Measurements from ENCODE around the gene IER3. TPM values are rescaled to one million over a fixed set of nuclear protein-coding genes. Genes with fewer than 3 reads are reported as not detected.

The IER3 gene
- total and polyA plus RNA-seq, 2 of the 13 experiments (the other 11 are each of a cell fraction or from before 2014, with no cell fraction given), result 51.1 to 131 TPM

- TF ChIP-seq ZBTB4 (CRISPR knock-in tag; IDR thresholded peaks at IDR 0.05; ENCODE audit: borderline replicate concordance) (peak; percentile 99), SOX5 (CRISPR knock-in tag; IDR thresholded peaks at IDR 0.05; ENCODE audit: borderline replicate concordance) (peak; percentile 41; the same call in 1 of the 2 replicates), STAG1 (CRISPR knock-in tag; IDR thresholded peaks at IDR 0.05) (peak; percentile 94), ZNF530 (CRISPR knock-in tag; IDR thresholded peaks at IDR 0.05; ENCODE audit: low read depth) (no peak), CBX5 (CRISPR knock-in tag; IDR thresholded peaks at IDR 0.05; ENCODE audit: borderline replicate concordance) (peak; percentile 31; the same call in 1 of the 2 replicates), ERF (CRISPR knock-in tag; IDR thresholded peaks at IDR 0.05) (peak; percentile 38; the same call in 1 of the 2 replicates), SP1 (IDR thresholded peaks at IDR 0.05) (no peak), SP1 (CRISPR knock-in tag; IDR thresholded peaks at IDR 0.05) (no peak), PAX8 (CRISPR knock-in tag; IDR thresholded peaks at IDR 0.05; ENCODE audit: borderline replicate concordance) (no peak), GABPB1 (CRISPR knock-in tag; IDR thresholded peaks at IDR 0.05) (peak; percentile 65), NONO (IDR thresholded peaks at IDR 0.05) (no peak), NONO (CRISPR knock-in tag; conservative IDR thresholded peaks at IDR 0.05) (peak; percentile 56; the same call in 1 of the 2 replicates), ZNF367 (CRISPR knock-in tag; IDR thresholded peaks at IDR 0.05; ENCODE audit: borderline replicate concordance) (no peak), RXRA (CRISPR knock-in tag; IDR thresholded peaks at IDR 0.05) (peak; percentile 51; the same call in 1 of the 2 replicates), GATA4 (IDR thresholded peaks at IDR 0.05; ENCODE audit: borderline replicate concordance, low read depth) (no peak)
- TF ChIP-seq, protein P1, sequence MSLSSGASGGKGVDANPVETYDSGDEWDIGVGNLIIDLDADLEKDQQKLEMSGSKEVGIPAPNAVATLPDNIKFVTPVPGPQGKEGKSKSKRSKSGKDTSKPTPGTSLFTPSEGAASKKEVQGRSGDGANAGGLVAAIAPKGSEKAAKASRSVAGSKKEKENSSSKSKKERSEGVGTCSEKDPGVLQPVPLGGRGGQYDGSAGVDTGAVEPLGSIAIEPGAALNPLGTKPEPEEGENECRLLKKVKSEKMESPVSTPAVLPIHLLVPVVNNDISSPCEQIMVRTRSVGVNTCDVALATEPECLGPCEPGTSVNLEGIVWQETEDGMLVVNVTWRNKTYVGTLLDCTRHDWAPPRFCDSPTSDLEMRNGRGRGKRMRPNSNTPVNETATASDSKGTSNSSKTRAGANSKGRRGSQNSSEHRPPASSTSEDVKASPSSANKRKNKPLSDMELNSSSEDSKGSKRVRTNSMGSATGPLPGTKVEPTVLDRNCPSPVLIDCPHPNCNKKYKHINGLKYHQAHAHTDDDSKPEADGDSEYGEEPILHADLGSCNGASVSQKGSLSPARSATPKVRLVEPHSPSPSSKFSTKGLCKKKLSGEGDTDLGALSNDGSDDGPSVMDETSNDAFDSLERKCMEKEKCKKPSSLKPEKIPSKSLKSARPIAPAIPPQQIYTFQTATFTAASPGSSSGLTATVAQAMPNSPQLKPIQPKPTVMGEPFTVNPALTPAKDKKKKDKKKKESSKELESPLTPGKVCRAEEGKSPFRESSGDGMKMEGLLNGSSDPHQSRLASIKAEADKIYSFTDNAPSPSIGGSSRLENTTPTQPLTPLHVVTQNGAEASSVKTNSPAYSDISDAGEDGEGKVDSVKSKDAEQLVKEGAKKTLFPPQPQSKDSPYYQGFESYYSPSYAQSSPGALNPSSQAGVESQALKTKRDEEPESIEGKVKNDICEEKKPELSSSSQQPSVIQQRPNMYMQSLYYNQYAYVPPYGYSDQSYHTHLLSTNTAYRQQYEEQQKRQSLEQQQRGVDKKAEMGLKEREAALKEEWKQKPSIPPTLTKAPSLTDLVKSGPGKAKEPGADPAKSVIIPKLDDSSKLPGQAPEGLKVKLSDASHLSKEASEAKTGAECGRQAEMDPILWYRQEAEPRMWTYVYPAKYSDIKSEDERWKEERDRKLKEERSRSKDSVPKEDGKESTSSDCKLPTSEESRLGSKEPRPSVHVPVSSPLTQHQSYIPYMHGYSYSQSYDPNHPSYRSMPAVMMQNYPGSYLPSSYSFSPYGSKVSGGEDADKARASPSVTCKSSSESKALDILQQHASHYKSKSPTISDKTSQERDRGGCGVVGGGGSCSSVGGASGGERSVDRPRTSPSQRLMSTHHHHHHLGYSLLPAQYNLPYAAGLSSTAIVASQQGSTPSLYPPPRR (CRISPR knock-in tag; IDR thresholded peaks at IDR 0.05; ENCODE audit: borderline replicate concordance), result no peak
- TF ChIP-seq, protein P2, sequence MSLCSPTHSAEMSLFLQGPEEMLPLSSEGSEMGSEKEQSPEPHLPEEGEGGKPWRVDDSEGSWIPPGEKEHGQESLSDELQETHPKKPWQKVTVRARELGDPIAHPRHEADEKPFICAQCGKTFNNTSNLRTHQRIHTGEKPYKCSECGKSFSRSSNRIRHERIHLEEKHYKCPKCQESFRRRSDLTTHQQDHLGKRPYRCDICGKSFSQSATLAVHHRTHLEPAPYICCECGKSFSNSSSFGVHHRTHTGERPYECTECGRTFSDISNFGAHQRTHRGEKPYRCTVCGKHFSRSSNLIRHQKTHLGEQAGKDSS (CRISPR knock-in tag; IDR thresholded peaks at IDR 0.05; ENCODE audit: borderline replicate concordance, low read depth), result 0 out of 2 replicates have a peak, but pooled peaks have one; percentile 40
- TF ChIP-seq, protein P3, sequence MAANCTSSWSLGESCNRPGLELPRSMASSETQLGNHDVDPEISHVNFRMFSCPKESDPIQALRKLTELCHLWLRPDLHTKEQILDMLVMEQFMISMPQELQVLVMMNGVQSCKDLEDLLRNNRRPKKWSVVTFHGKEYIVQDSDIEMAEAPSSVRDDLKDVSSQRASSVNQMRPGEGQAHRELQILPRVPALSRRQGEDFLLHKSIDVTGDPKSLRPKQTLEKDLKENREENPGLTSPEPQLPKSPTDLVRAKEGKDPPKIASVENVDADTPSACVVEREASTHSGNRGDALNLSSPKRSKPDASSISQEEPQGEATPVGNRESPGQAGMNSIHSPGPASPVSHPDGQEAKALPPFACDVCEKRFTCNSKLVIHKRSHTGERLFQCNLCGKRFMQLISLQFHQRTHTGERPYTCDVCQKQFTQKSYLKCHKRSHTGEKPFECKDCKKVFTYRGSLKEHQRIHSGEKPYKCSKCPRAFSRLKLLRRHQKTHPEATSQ (CRISPR knock-in tag; IDR thresholded peaks at IDR 0.05; ENCODE audit: borderline replicate concordance), result no peak
These were observed 13.5 kb downstream of the IER3 start (continued) for GRCh38 chr6:30730601-30731435.
